WTC11 (cell line): Measurements from ENCODE around the gene KIF6. TPM values are rescaled to one million over a fixed set of nuclear protein-coding genes. Genes with fewer than 3 reads are reported as not detected.

Experiments
- ATAC-seq: fragments of 200-7000 bp; cut with Tn5 transposase; 2 replicates; pipeline ENCODE4 v1.10.0; 2021; ENCODE audit warnings: mild to moderate bottlenecking, moderate library complexity
- CTCF ChIA-PET: fragments of 300-600 bp; sonication (Branson Sonifier 250); formaldehyde crosslinking; loops from one replicate; lab custom pipeline; 2021; ENCODE audit warnings: antibody characterized with exemption; lab: Charles Lee
- POLR2A ChIA-PET: fragments of 350-600 bp; sonication (Branson Sonifier 250); formaldehyde crosslinking; loops from one replicate; lab custom pipeline; 2021; ENCODE audit warnings: antibody characterized with exemption; lab: Charles Lee
- DNase-seq: peaks from one replicate; pipeline ENCODE4 v3.0.0; 2021; ENCODE audit warnings: low spot score
- H3K27ac Mint-ChIP-seq: 2 replicates; pipeline ENCODE4 v1.8.0; 2021; ENCODE audit warnings: mixed read lengths
- H3K27me3 Mint-ChIP-seq: 2 replicates; pipeline ENCODE4 v1.8.0; 2021; ENCODE audit warnings: low read depth, mild to moderate bottlenecking, moderate library complexity, mixed read lengths
- H3K36me3 Mint-ChIP-seq: 2 replicates; pipeline ENCODE4 v1.8.0; 2021; ENCODE audit warnings: mixed read lengths
- H3K4me1 Mint-ChIP-seq: 2 replicates; pipeline ENCODE4 v1.8.0; 2022; ENCODE audit warnings: mixed read lengths
- H3K4me3 Mint-ChIP-seq: 2 replicates; pipeline ENCODE4 v1.8.0; 2021; ENCODE audit warnings: mild to moderate bottlenecking, moderate library complexity, mixed read lengths
- H3K9me3 Mint-ChIP-seq: 2 replicates; pipeline ENCODE4 v1.8.0; 2021; ENCODE audit warnings: mixed read lengths
- AR ChIP-seq: fragments of 250-450 bp; sonication (Bioruptor Pico); IDR thresholded peaks from 2 replicates; pipeline ENCODE4 v1.9.0; 2021; ENCODE audit warnings: mild to moderate bottlenecking
- ATF3 ChIP-seq: sonication (generic); formaldehyde crosslinking; conservative IDR thresholded peaks from 2 replicates; pipeline ENCODE4 v1.8.1; 2022; ENCODE audit warnings: mild to moderate bottlenecking, missing genetic modification reagents
- CDX4 ChIP-seq: fragments of 250-450 bp; sonication (Bioruptor Pico); IDR thresholded peaks from 2 replicates; pipeline ENCODE4 v1.9.0; 2021; ENCODE audit warnings: moderate library complexity, mild to moderate bottlenecking, inconsistent platforms, borderline replicate concordance
- ELF4 ChIP-seq: sonication (generic); formaldehyde crosslinking; IDR thresholded peaks from 2 replicates; pipeline ENCODE4 v1.8.1; 2022; ENCODE audit warnings: low read depth, mild to moderate bottlenecking, moderate library complexity, missing genetic modification reagents
- ESRRA ChIP-seq: sonication (generic); formaldehyde crosslinking; IDR thresholded peaks from 2 replicates; pipeline ENCODE4 v1.8.1; 2022; ENCODE audit warnings: mild to moderate bottlenecking, missing genetic modification reagents, borderline replicate concordance
- FOXP1 ChIP-seq: sonication (generic); formaldehyde crosslinking; IDR thresholded peaks from 2 replicates; pipeline ENCODE4 v1.8.0; 2022; ENCODE audit warnings: missing genetic modification reagents, mild to moderate bottlenecking, moderate library complexity, borderline replicate concordance
- GRHL2 ChIP-seq: fragments of 250-450 bp; sonication (Bioruptor Pico); IDR thresholded peaks from 2 replicates; pipeline ENCODE4 v1.8.0; 2022; ENCODE audit warnings: mild to moderate bottlenecking, moderate library complexity; ENCODE audit not compliant: insufficient replicate concordance, severe bottlenecking
- JAZF1 ChIP-seq: fragments of 250-450 bp; sonication (Bioruptor Pico); IDR thresholded peaks from 2 replicates; pipeline ENCODE4 v1.9.0; 2021; ENCODE audit warnings: moderate library complexity, mild to moderate bottlenecking, inconsistent platforms
- KAT7 ChIP-seq: sonication (generic); formaldehyde crosslinking; IDR thresholded peaks from 2 replicates; pipeline ENCODE4 v1.8.1; 2023; ENCODE audit warnings: missing genetic modification reagents, mild to moderate bottlenecking, borderline replicate concordance
- NFYB ChIP-seq: sonication (generic); formaldehyde crosslinking; conservative IDR thresholded peaks from 2 replicates; pipeline ENCODE4 v1.8.0; 2022; ENCODE audit warnings: low read depth, missing genetic modification reagents
- NR3C1 ChIP-seq: sonication (generic); formaldehyde crosslinking; conservative IDR thresholded peaks from 2 replicates; pipeline ENCODE4 v1.8.1; 2023; ENCODE audit warnings: low read depth, mild to moderate bottlenecking, missing genetic modification reagents
- PRDM15 ChIP-seq: sonication (generic); formaldehyde crosslinking; IDR thresholded peaks from 2 replicates; pipeline ENCODE4 v1.8.0; 2022; ENCODE audit warnings: missing genetic modification reagents
- PREB ChIP-seq: sonication (generic); formaldehyde crosslinking; IDR thresholded peaks from 2 replicates; pipeline ENCODE4 v1.8.1; 2022; ENCODE audit warnings: mild to moderate bottlenecking, missing genetic modification reagents, moderate library complexity, borderline replicate concordance
- PRRX2 ChIP-seq: fragments of 250-450 bp; sonication (Bioruptor Pico); IDR thresholded peaks from 2 replicates; pipeline ENCODE4 v1.8.0; 2021; ENCODE audit warnings: mild to moderate bottlenecking
- SMAD4 ChIP-seq: sonication (generic); formaldehyde crosslinking; IDR thresholded peaks from 2 replicates; pipeline ENCODE4 v1.8.0; 2022; ENCODE audit warnings: mild to moderate bottlenecking, missing genetic modification reagents
- SOX15 ChIP-seq: fragments of 250-450 bp; sonication (Bioruptor Pico); IDR thresholded peaks from 2 replicates; pipeline ENCODE4 v1.9.0; 2021; ENCODE audit warnings: mild to moderate bottlenecking
- SP1 ChIP-seq: sonication (generic); formaldehyde crosslinking; conservative IDR thresholded peaks from 2 replicates; pipeline ENCODE4 v1.8.1; 2022; ENCODE audit warnings: missing genetic modification reagents
- TEAD1 ChIP-seq: sonication (generic); formaldehyde crosslinking; IDR thresholded peaks from 2 replicates; pipeline ENCODE4 v1.8.0; 2022; ENCODE audit warnings: mild to moderate bottlenecking, missing genetic modification reagents
- TP53 ChIP-seq: sonication (generic); formaldehyde crosslinking; IDR thresholded peaks from 2 replicates; pipeline ENCODE4 v1.8.1; 2023; ENCODE audit warnings: mild to moderate bottlenecking, missing genetic modification reagents
- USF2 ChIP-seq: sonication (generic); formaldehyde crosslinking; IDR thresholded peaks from 2 replicates; pipeline ENCODE4 v1.8.1; 2023; ENCODE audit warnings: mild to moderate bottlenecking, missing genetic modification reagents, moderate library complexity
- ZNF138 ChIP-seq: sonication (generic); formaldehyde crosslinking; conservative IDR thresholded peaks from 2 replicates; pipeline ENCODE4 v1.8.1; 2022; ENCODE audit warnings: mild to moderate bottlenecking, moderate library complexity, missing genetic modification reagents
- ZNF232 ChIP-seq: sonication (generic); formaldehyde crosslinking; IDR thresholded peaks from 2 replicates; pipeline ENCODE4 v1.8.0; 2022; ENCODE audit warnings: mild to moderate bottlenecking, missing genetic modification reagents
- ZNF317 ChIP-seq: sonication (generic); formaldehyde crosslinking; IDR thresholded peaks from 2 replicates; pipeline ENCODE4 v1.8.1; 2023; ENCODE audit warnings: low read depth, mild to moderate bottlenecking, moderate library complexity, missing genetic modification reagents, borderline replicate concordance
- ZNF416 ChIP-seq: fragments of 250-450 bp; sonication (Bioruptor Pico); IDR thresholded peaks from 2 replicates; pipeline ENCODE4 v1.9.0; 2021; ENCODE audit warnings: mild to moderate bottlenecking, inconsistent platforms
- ZNF512 ChIP-seq: sonication (generic); formaldehyde crosslinking; IDR thresholded peaks from 2 replicates; pipeline ENCODE4 v1.8.1; 2022; ENCODE audit warnings: missing genetic modification reagents, borderline replicate concordance
- total RNA-seq: library from RNA; stranded (reverse); gene quantifications from 3 replicates; pipeline ENCODE4 v1.2.3, GENCODE V29; 2021

KIF6 gene
- total RNA-seq, 1 experiment from 2014 or later, result 0.57 TPM

- no peak overlapping the region for H3K4me3 Mint-ChIP-seq
- DNase-seq (no peak), ATAC-seq (no peak)
- H3K9me3 Mint-ChIP-seq, result no peaks in the 10 kb centered on the region
- H3K27me3 Mint-ChIP-seq, result no peaks in the 10 kb centered on the region
- no peak overlapping the region for H3K27ac Mint-ChIP-seq
- ChIA-PET CTCF (no interaction called here), POLR2A (no interaction called here)
- no peaks in the 10 kb centered on the region for H3K4me1 Mint-ChIP-seq
- H3K36me3 Mint-ChIP-seq, result no peaks in the 10 kb centered on the region
- TF ChIP-seq SP1 (CRISPR knock-in tag) (no peak), FOXP1 (no peak), TEAD1 (no peak), ATF3 (CRISPR knock-in tag) (no peak), ZNF512 (CRISPR knock-in tag) (no peak), ZNF317 (CRISPR knock-in tag) (no peak), ELF4 (CRISPR knock-in tag) (no peak), AR (CRISPR knock-in tag) (no peak), SOX15 (no peak), JAZF1 (no peak), PREB (CRISPR knock-in tag) (no peak), ZNF232 (CRISPR knock-in tag) (no peak), ZNF138 (no peak), GRHL2 (CRISPR knock-in tag) (no peak), ESRRA (CRISPR knock-in tag) (no peak)
- TF ChIP-seq, all 79 proteins: peak for 0
These were observed 317.7 kb downstream of the KIF6 start for GRCh38 chr6:39407446-39407993.

GRCh38 chr6:39404312-39404711 is 320.9 kb downstream of the KIF6 start:
- no peak for ATAC-seq
- no peak overlapping the region for H3K4me3 Mint-ChIP-seq
- H3K27ac Mint-ChIP-seq, result no peak overlapping the region
- H3K36me3 Mint-ChIP-seq, result no peaks in the 10 kb centered on the region
- no peak for DNase-seq
- ChIA-PET POLR2A (no interaction called here), CTCF (interaction anchor here (1.5 kb wide), 1 partner anchor 27 kb away, joined by 3 read pairs; no protein-coding TSS in a partner anchor)
- no peaks in the 10 kb centered on the region for H3K4me1 Mint-ChIP-seq
- no peaks in the 10 kb centered on the region for H3K27me3 Mint-ChIP-seq
- no peaks in the 10 kb centered on the region for H3K9me3 Mint-ChIP-seq
- no peak for TF ChIP-seq NR3C1
- TF ChIP-seq TP53 (CRISPR knock-in tag), result no peak
- no peak for TF ChIP-seq PRRX2
- TF ChIP-seq KAT7 (CRISPR knock-in tag), result no peak
- TF ChIP-seq ESRRA (CRISPR knock-in tag), result no peak
- TF ChIP-seq ZNF416 (CRISPR knock-in tag), result no peak
- no peak for TF ChIP-seq PRDM15
- no peak for TF ChIP-seq NFYB (CRISPR knock-in tag)
- TF ChIP-seq USF2 (CRISPR knock-in tag), result no peak
- TF ChIP-seq SMAD4 (CRISPR knock-in tag), result no peak
- TF ChIP-seq CDX4 (CRISPR knock-in tag), result no peak
